GM10248 (cell line): ENCODE results near the gene MYO5B.

Experiments
- CTCF ChIA-PET: fragments of 300-600 bp; sonication (Branson Sonifier 250); formaldehyde crosslinking; extraction: SDS; loops from one replicate; lab custom pipeline; 2021; ENCODE audit warnings: antibody characterized with exemption; lab: Yijun Ruan, JAX
- POLR2A ChIA-PET: fragments of 350-650 bp; sonication (Branson Sonifier 250); formaldehyde crosslinking; extraction: SDS; loops from one replicate; lab custom pipeline; 2020; ENCODE audit warnings: antibody characterized with exemption; lab: Yijun Ruan, JAX
- DNase-seq: peaks from one replicate; pipeline ENCODE4 v3.0.0; 2012; ENCODE audit errors: extremely low spot score
- TF ChIP-seq, protein P1 (sequence below): IDR thresholded peaks from 2 replicates; pipeline ENCODE4 v1.5.1; 2012; ENCODE audit warnings: mild to moderate bottlenecking, low read depth; ENCODE audit errors: extremely low read depth, missing control alignments, control extremely low read depth

MYO5B gene

DNA sequence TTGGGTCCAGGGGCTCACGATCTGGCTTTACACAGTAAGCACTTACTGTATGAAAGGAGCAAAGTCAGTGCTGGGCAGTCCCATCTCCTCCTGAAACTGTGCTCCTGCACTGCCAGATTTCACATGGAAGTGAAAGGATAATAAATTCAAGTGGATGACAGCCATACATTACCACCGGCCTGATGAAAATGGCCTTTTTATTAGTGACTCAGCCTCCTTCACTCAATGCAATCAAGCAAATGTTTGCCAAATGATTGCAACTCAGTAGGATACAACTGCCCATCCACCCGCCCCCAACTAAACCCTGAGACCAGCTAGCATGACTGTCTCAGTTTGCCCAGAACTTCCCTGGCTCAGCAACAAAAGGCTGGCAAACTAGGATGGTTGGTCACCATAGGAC, 77.1 kb downstream of the MYO5B start:
- ChIA-PET POLR2A (no interaction called here), CTCF (no interaction called here)
- TF ChIP-seq, protein P1, sequence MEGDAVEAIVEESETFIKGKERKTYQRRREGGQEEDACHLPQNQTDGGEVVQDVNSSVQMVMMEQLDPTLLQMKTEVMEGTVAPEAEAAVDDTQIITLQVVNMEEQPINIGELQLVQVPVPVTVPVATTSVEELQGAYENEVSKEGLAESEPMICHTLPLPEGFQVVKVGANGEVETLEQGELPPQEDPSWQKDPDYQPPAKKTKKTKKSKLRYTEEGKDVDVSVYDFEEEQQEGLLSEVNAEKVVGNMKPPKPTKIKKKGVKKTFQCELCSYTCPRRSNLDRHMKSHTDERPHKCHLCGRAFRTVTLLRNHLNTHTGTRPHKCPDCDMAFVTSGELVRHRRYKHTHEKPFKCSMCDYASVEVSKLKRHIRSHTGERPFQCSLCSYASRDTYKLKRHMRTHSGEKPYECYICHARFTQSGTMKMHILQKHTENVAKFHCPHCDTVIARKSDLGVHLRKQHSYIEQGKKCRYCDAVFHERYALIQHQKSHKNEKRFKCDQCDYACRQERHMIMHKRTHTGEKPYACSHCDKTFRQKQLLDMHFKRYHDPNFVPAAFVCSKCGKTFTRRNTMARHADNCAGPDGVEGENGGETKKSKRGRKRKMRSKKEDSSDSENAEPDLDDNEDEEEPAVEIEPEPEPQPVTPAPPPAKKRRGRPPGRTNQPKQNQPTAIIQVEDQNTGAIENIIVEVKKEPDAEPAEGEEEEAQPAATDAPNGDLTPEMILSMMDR, result no peak
- no peak for DNase-seq

DNA sequence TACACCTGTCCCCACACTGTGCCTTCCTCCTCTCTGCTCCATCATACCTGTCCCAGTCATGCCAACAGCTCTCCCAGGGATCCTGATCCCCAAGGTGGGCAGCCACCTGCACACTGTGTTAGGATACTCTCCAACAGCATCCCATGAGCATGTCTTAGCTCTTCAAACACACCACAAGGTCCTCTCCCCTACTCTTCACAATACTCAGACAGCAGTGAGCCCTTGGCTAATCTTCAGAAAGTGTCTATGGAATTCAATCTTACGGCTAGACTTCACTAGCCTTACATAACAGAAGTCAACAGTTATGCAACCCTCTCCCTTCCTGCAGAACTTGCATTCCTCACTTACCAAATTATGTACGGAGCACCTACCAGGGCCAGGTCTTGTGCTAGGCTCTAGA, 79.9 kb downstream of the MYO5B start:
- no peak for DNase-seq
- TF ChIP-seq, protein P1, result no peak
- POLR2A ChIA-PET, result no interaction called here
- CTCF ChIA-PET, result interaction anchor here (0.9 to 4.5 kb wide), 4 partner anchors 13 to 242 kb away, joined by 3 to 19 read pairs (median 4); no protein-coding TSS in a partner anchor

DNA sequence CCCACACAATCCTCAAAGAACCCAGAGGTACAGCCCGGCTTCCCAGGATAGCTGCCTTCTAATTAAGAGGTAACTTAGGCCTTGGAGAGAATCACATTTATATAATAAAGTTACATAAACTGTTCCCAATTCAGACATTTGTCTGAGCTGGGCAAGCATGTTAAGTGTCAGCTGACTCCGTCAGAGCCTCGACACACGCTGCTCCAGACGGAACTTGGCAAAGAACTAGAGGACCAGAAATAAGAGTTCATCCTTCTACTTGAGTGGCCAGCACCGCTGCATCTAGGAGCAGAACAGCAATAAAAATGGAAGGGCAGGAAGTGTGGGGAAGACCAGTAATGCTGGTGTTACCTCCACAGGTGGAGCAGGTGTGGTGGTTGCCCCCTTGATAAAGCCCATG, 80.5 kb downstream of the MYO5B start:
- POLR2A ChIA-PET, result no interaction called here
- CTCF ChIA-PET, result interaction anchor here (0.9 to 4.5 kb wide), 3 partner anchors 14 to 243 kb away, joined by 3 to 19 read pairs (median 4); no protein-coding TSS in a partner anchor
- no peak for DNase-seq
- TF ChIP-seq, protein P1, result no peak

DNA sequence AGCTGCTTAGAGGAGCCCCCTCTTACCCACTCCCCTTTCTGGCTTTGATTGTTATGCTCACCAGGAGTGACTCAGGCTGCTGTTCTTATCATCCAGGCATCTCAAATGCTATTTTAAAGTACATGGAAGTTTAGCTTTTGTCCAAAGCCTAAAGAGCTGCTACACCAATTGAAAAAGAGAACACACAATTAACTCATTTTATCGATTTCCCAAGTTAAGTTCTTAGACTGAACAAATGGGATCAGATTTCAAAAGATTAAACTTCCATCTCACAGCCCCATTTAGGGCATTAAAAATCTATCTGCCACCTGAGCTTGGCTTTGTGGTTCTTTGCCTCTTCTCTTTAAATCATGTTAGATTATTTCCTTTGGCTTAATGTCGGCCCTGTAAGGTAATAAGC, 81.2 kb downstream of the MYO5B start:
- DNase-seq, result no peak
- CTCF ChIA-PET, result interaction anchor here (1.6 to 4.5 kb wide), 2 partner anchors 15 to 90 kb away, joined by 4 to 19 read pairs; no protein-coding TSS in a partner anchor
- POLR2A ChIA-PET, result no interaction called here
- TF ChIP-seq, protein P1, result no peak

DNA sequence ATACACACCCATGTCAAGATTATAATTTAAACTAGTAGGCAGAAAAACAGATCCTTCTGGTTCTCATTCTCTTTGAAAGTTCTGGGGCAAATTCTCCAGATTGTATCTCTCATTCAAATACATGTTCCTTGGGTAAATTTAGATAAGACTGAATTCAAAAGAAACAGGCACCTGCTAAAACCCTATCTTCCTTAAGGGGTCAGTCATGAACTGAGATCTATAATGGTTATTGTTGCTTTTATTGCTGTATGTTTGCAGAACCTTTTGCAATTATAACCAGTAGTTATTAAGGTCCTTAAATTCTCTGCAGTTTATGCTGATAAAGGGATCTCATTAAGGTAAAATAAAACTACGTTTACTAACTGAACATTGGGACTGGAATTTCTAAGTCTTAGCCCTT, 83.5 kb downstream of the MYO5B start:
- TF ChIP-seq, protein P1, result peak; percentile 22
- no peak for DNase-seq
- ChIA-PET POLR2A (no interaction called here), CTCF (no interaction called here)

DNA sequence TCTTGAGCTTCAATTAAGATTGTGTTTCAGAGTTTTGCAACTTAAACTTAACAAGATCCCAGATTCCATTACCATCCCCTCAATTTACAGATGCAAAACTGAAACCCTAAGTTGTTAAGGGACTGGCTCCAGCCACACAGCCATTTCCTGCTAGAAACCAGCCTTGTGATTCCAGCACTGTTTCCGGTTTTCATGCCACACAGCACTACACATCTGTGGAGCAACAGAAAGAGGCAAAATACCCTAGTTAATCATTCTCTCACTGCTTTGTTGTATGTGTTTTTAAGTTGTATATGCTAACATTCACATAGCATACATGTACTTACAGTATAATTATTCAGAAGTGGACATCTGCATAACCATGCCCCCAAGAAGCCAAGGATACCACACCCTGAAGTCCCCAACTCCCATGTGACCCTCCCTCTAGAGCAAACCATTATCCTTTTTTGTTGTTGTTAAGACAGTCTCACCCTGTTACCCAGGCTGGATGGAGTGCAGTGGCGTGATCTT, 87.4 kb downstream of the MYO5B start:
- TF ChIP-seq, protein P1, result no peak
- POLR2A ChIA-PET, result no interaction called here
- DNase-seq, result no peak
- CTCF ChIA-PET, result no interaction called here
